ENCODE measurements around the gene SLC6A11. TPM values are rescaled to one million over a fixed set of nuclear protein-coding genes. Genes with fewer than 3 reads are reported as not detected.

SLC6A11 gene
- total and polyA plus RNA-seq, 2 of the 8 experiments (the other 6 are each of a cell fraction or from before 2014, with no cell fraction given) = 0.78 to 1.5 TPM

DNA sequence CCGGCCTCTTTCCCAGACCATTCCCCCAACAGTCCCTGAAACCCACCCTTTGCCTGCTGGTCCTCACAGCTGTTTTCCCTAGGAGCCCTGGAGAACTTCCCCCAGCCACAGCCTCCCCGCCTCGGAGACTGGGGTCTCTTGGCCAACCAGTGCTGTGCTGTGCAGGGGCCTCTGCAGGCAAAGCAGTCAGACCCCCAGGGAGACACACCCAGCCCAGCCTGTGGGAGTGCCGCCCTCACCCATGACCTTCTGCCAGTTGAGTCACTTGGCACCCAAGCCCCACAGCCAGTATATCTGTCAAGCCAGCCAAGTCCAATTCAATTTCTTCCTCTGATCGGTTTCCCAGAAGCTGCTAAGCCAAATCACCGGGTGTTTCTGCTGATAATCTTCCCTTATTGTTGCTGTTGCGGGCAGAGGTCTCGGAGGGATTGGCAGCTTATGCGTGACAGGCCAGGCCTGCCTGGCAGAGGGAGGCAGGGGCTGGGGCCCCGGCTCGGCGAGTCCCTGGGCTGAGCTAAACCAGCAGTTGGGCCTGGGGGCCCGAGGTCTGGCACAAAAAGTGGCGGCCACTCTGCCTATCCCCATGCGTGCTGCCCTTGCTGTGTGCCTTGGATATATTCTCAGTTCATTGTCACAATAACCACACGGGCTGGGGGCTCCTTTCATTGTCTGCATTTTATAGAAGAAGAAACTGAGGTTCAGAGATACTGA lies 110.9 kb downstream of the SLC6A11 start:
- Histone ChIP-seq H3K79me1 (ENCODE audit: low read depth, low read length) (no peaks in the 10 kb centered on the region; the same call in 1 of the 2 replicates), H3K79me2 (ENCODE audit: control insufficient read depth in 1 of 2, insufficient read depth in 2 of 2, low read length in 2 of 2) (no peaks in the 10 kb centered on the region), H4K8ac (ENCODE audit: extremely low read depth, insufficient read depth, low read length) (no peak overlapping the region), H3K56ac (replicated peaks; ENCODE audit: insufficient read length, low read depth, low read length) (no peak overlapping the region), H3K23me2 (ENCODE audit: low read depth, low read length) (no peaks in the 10 kb centered on the region), H2AFZ (ENCODE audit: low read length) (no peak overlapping the region), H2BK5ac (ENCODE audit: low read depth, low read length) (no peak overlapping the region), H3K4me2 (ENCODE audit: insufficient read depth in 1 of 2, low read depth in 2 of 2, low read length in 2 of 2) (no peak overlapping the region), H3K4me1 (replicated peaks in 1 of 4; ENCODE audit: control insufficient read depth in 3 of 4, insufficient read depth in 4 of 4, low read length in 3 of 4) (no peaks in the 10 kb centered on the region; a peak in 1 of 7 replicates), H2BK12ac (ENCODE audit: low read depth, low read length) (no peak overlapping the region), H3K14ac (ENCODE audit: insufficient read length) (no peak overlapping the region), H4K91ac (replicated peaks; ENCODE audit: insufficient read length, low read length) (no peak overlapping the region), H3K27ac (ENCODE audit: low read depth, low read length) (no peak overlapping the region), H2BK15ac (ENCODE audit: low read length) (no peak overlapping the region), H3K18ac (ENCODE audit: extremely low read depth, low read length) (no peak overlapping the region), H2BK20ac (ENCODE audit: low read length) (no peak overlapping the region), H3K9ac (replicated peaks in 1 of 4; ENCODE audit: extremely low read depth in 1 of 4, low read depth in 3 of 4, low read length in 3 of 4) (no peak overlapping the region), H4K20me1 (replicated peaks in 1 of 2; ENCODE audit: control insufficient read depth in 1 of 2, insufficient read depth in 2 of 2, low read length in 2 of 2) (no peaks in the 10 kb centered on the region), H2AK5ac (ENCODE audit: low read depth, low read length) (no peak overlapping the region), H2BK120ac (replicated peaks; ENCODE audit: low read depth, low read length) (no peak overlapping the region), H3K27me3 (replicated peaks in 1 of 4; ENCODE audit: control insufficient read depth in 3 of 4, extremely low read depth in 1 of 4, insufficient read depth in 3 of 4, low read length in 3 of 4) (no peaks in the 10 kb centered on the region), H3K23ac (ENCODE audit: insufficient read length) (no peak overlapping the region), H3K4me3 (ENCODE audit: extremely low read depth in 1 of 4, insufficient read depth in 2 of 4, low read depth in 3 of 4, low read length in 4 of 4) (no peak overlapping the region), H3K9me3 (ENCODE audit: insufficient read depth in 2 of 2, low read depth in 1 of 2, low read length in 1 of 2) (no peaks in the 10 kb centered on the region), H3K4ac (replicated peaks; ENCODE audit: insufficient read length, low read depth, low read length) (no peak overlapping the region), H3K36me3 (ENCODE audit: control insufficient read depth in 2 of 4, insufficient read depth in 4 of 4, low read length in 3 of 4) (no peaks in the 10 kb centered on the region), H4K5ac (ENCODE audit: insufficient read length, low read depth, low read length) (no peak overlapping the region)
- FAIRE-seq (no peak), DNase-seq (ENCODE audit: low read depth in 1 of 2, low spot score in 2 of 2) (no peak)
- ChIA-PET CTCF (ENCODE audit: partially characterized antibody) (interaction anchor here (0.6 to 3.8 kb wide), 4 partner anchors 15 to 132 kb away, joined by 3 to 26 read pairs (median 8); no protein-coding TSS in a partner anchor), POLR2A (ENCODE audit: partially characterized antibody) (interaction anchor here (0.6 kb wide), 1 partner anchor 1118 kb away, joined by 3 read pairs; no protein-coding TSS in a partner anchor)
- WGBS, 2 experiments (ENCODE audit: extremely low coverage in 1 of 2, insufficient coverage in 1 of 2, insufficient read length in 1 of 2, insufficient replicate concordance in 2 of 2, low coverage in 1 of 2, low lambda C conversion rate in 2 of 2, missing lambda C conversion rate in 1 of 2) = 93% methylated on average over 16 of the region's 16 CpGs; no CpG with 5 or more reads in 1 of the 2 experiments
- TF ChIP-seq TAF7 (optimal IDR thresholded peaks at IDR 0.05; ENCODE audit: borderline replicate concordance, low read depth, low read length) = no peak
- no peak for TF ChIP-seq CEBPB (IDR thresholded peaks at IDR 0.05; ENCODE audit: low read depth, low read length)
- TF ChIP-seq POU5F1 (IDR thresholded peaks at IDR 0.05; ENCODE audit: low read depth, low read length) = no peak
- TF ChIP-seq EGR1 (IDR thresholded peaks at IDR 0.05; ENCODE audit: borderline replicate concordance, low read depth, low read length) = no peak
- TF ChIP-seq, protein P1, sequence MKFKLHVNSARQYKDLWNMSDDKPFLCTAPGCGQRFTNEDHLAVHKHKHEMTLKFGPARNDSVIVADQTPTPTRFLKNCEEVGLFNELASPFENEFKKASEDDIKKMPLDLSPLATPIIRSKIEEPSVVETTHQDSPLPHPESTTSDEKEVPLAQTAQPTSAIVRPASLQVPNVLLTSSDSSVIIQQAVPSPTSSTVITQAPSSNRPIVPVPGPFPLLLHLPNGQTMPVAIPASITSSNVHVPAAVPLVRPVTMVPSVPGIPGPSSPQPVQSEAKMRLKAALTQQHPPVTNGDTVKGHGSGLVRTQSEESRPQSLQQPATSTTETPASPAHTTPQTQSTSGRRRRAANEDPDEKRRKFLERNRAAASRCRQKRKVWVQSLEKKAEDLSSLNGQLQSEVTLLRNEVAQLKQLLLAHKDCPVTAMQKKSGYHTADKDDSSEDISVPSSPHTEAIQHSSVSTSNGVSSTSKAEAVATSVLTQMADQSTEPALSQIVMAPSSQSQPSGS (IDR thresholded peaks at IDR 0.05; ENCODE audit: low read length) = no peak
- TF ChIP-seq, protein P2, sequence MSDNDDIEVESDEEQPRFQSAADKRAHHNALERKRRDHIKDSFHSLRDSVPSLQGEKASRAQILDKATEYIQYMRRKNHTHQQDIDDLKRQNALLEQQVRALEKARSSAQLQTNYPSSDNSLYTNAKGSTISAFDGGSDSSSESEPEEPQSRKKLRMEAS (IDR thresholded peaks at IDR 0.05) = no peak
- no peak for TF ChIP-seq MAFK (IDR thresholded peaks at IDR 0.05; ENCODE audit: low read depth, low read length)
- no peak for TF ChIP-seq KDM1A (IDR thresholded peaks at IDR 0.05; ENCODE audit: borderline replicate concordance, low read length)
- TF ChIP-seq SRF (IDR thresholded peaks at IDR 0.05; ENCODE audit: low read depth, low read length) = no peak

Measured in H1 (cell line).